Endometrium (tissue), 2 donors: Measurements from ENCODE around the gene PTEN.
A peak's percentile ranks its signal among the peaks of the same experiment; 100 is the strongest.
"Not testable (repeated sequence)": the region's sequence is repeated elsewhere in the genome, so short reads cannot be mapped to it uniquely, and the experiment has no call there.

Experiments used
- FAIRE-seq: peaks from 2 replicates; lab custom pipeline; 2012; peaks lifted over from hg19 to GRCh38; lab: Jason Lieb, UNC
- donor health status: control.
- donor health status: control.

The PTEN gene

GRCh38 chr10:87863053-87863943 is at the start of gene PTEN, which contains the start of gene KLLN:
TSS of gene PTEN (plus strand) at chr10:87863625. CDS start at chr10:87864470, 845 bp downstream.
TSS of gene KLLN (minus strand) at chr10:87863533. CDS start at chr10:87862487, 1,046 bp downstream.
- no peak for FAIRE-seq

GRCh38 chr10:87816163-87816897 is 47.1 kb upstream of the PTEN start:
- FAIRE-seq: no peak

- no peak for FAIRE-seq
Observed at GRCh38 chr10:87816898-87817608, 46.4 kb upstream of the PTEN start.

GRCh38 chr10:87817609-87818504 is 45.6 kb upstream of the PTEN start, which contains the start of gene ATAD1:
TSS of gene ATAD1 (minus strand) at chr10:87818226. CDS start at chr10:87814599, 3,627 bp downstream.
- no peak for FAIRE-seq

GRCh38 chr10:87818505-87819288 is 44.7 kb upstream of the PTEN start:
- FAIRE-seq: no peak

- FAIRE-seq: no peak
Observed at GRCh38 chr10:87819289-87819585, 44.2 kb upstream of the PTEN start.

GRCh38 chr10:87826653-87827052 is 36.8 kb upstream of the PTEN start:
- FAIRE-seq: no peak

- no peak for FAIRE-seq
Observed at GRCh38 chr10:87827681-87828080, 35.7 kb upstream of the PTEN start.

GRCh38 chr10:87829051-87829450 is 34.4 kb upstream of the PTEN start:
- not testable (repeated sequence) for FAIRE-seq

GRCh38 chr10:87829986-87830729 is 33.3 kb upstream of the PTEN start:
- no peak for FAIRE-seq

GRCh38 chr10:87836098-87836497 is 27.3 kb upstream of the PTEN start:
- no peak for FAIRE-seq

- no peak for FAIRE-seq
Observed at GRCh38 chr10:87837445-87837844, 26.0 kb upstream of the PTEN start.

- FAIRE-seq: no peak
Observed at GRCh38 chr10:87838650-87839049, 24.8 kb upstream of the PTEN start.

- FAIRE-seq: no peak
Observed at GRCh38 chr10:87841186-87841585, 22.2 kb upstream of the PTEN start.

- FAIRE-seq: no peak
Observed at GRCh38 chr10:87842220-87842641, 21.2 kb upstream of the PTEN start.

GRCh38 chr10:87842776-87843497 is 20.5 kb upstream of the PTEN start:
- FAIRE-seq: no peak

GRCh38 chr10:87843714-87844113 is 19.7 kb upstream of the PTEN start:
- FAIRE-seq: no peak

- FAIRE-seq: peak; percentile 48
Observed at GRCh38 chr10:87844837-87845623, 18.4 kb upstream of the PTEN start.
